Muscle layer of duodenum (tissue), 2 donors: ENCODE data around the gene MT1M.
"Not testable (repeated sequence)": the region's sequence is repeated elsewhere in the genome, so short reads cannot be mapped to it uniquely, and the experiment has no call there.

Experiments used
- H3K27ac ChIP-seq: one replicate; pipeline ENCODE4 v1.7.0; 2013; ENCODE audit warnings: mild to moderate bottlenecking, low read length
- H3K27me3 ChIP-seq: one replicate; pipeline ENCODE4 v1.7.0; 2013; ENCODE audit warnings: low read depth, mild to moderate bottlenecking, control low read depth, low read length
- H3K36me3 ChIP-seq, 2 donors: one replicate each; pipeline ENCODE4 v1.7.0; 2013; ENCODE audit warnings: low read length in 2 of 2, control low read depth in 1 of 2, mild to moderate bottlenecking in 1 of 2; ENCODE audit not compliant: insufficient read depth in 2 of 2, control insufficient read depth in 1 of 2
- H3K4me1 ChIP-seq, 2 donors: one replicate each; pipeline ENCODE4 v1.7.0; 2013; ENCODE audit warnings: low read length in 2 of 2, mild to moderate bottlenecking in 2 of 2, control low read depth in 1 of 2, moderate library complexity in 1 of 2; ENCODE audit not compliant: insufficient read depth in 2 of 2, control insufficient read depth in 1 of 2
- H3K4me3 ChIP-seq, 2 donors: one replicate each; pipeline ENCODE4 v1.7.0; 2013; ENCODE audit warnings: low read length in 2 of 2, low read depth in 1 of 2, mild to moderate bottlenecking in 1 of 2
- H3K9me3 ChIP-seq, 2 donors: one replicate each; pipeline ENCODE4 v1.7.0; 2013; ENCODE audit warnings: low read length in 2 of 2, control low read depth in 1 of 2, mild to moderate bottlenecking in 1 of 2; ENCODE audit not compliant: control insufficient read depth in 1 of 2
- donor health status: healthy.

MT1M gene

GRCh38 chr16:56632156-56632847, at the start of gene MT1M:
Gene MT1M, plus strand, starts transcription at chr16:56632659. Its CDS starts 73 bp downstream, at chr16:56632732.
- H3K27me3 ChIP-seq, result peaks cover 17% of the 10 kb centered on the region
- no peaks in the 10 kb centered on the region for H3K9me3 ChIP-seq
- peaks cover 0 to 11% of the 10 kb centered on the region in 2 donors for H3K4me1 ChIP-seq
- no peaks in the 10 kb centered on the region for H3K36me3 ChIP-seq
- H3K4me3 ChIP-seq, result peak within 1 kb of the TSS; percentile 65 to 74
- peak within 1 kb of the TSS; percentile 74 for H3K27ac ChIP-seq

GRCh38 chr16:56582911-56583310, 49.5 kb upstream of the MT1M start:
- not testable (repeated sequence) for H3K9me3 ChIP-seq, H3K27me3 ChIP-seq, H3K4me3 ChIP-seq, H3K27ac ChIP-seq, H3K36me3 ChIP-seq, H3K4me1 ChIP-seq

GRCh38 chr16:56583351-56584168, 48.9 kb upstream of the MT1M start:
- Histone ChIP-seq H3K27me3 (no peaks in the 10 kb centered on the region), H3K36me3 (no peaks in the 10 kb centered on the region), H3K4me1 (no peaks in the 10 kb centered on the region), H3K9me3 (no peaks in the 10 kb centered on the region), H3K27ac (no peak overlapping the region), H3K4me3 (no peak overlapping the region)

- Histone ChIP-seq H3K27ac (no peak overlapping the region), H3K4me3 (no peak overlapping the region), H3K36me3 (no peaks in the 10 kb centered on the region), H3K4me1 (peaks cover 0 to 6% of the 10 kb centered on the region in 2 donors), H3K9me3 (no peaks in the 10 kb centered on the region), H3K27me3 (peaks cover 7% of the 10 kb centered on the region)
Observed at GRCh38 chr16:56584276-56584675, 48.2 kb upstream of the MT1M start.

GRCh38 chr16:56588781-56589140, 43.7 kb upstream of the MT1M start:
- Histone ChIP-seq H3K36me3 (no peaks in the 10 kb centered on the region), H3K9me3 (no peaks in the 10 kb centered on the region), H3K4me3 (peak overlapping the region in 1 of 2 donors; percentile 71), H3K27ac (no peak overlapping the region), H3K4me1 (peaks cover 0 to 12% of the 10 kb centered on the region in 2 donors), H3K27me3 (peaks cover 22% of the 10 kb centered on the region)

GRCh38 chr16:56589141-56590039, 43.1 kb upstream of the MT1M start, which contains the start of gene MT3:
Gene MT3, plus strand, starts transcription at chr16:56589528. Its CDS starts 63 bp downstream, at chr16:56589591.
- Histone ChIP-seq H3K4me1 (peaks cover 0 to 12% of the 10 kb centered on the region in 2 donors), H3K4me3 (peak within 1 kb of the TSS in 1 of 2 donors; percentile 71)

GRCh38 chr16:56591377-56592060, 40.9 kb upstream of the MT1M start:
- Histone ChIP-seq H3K27ac (no peak overlapping the region), H3K4me1 (peaks cover 0 to 12% of the 10 kb centered on the region in 2 donors), H3K36me3 (no peaks in the 10 kb centered on the region), H3K27me3 (peaks cover 22% of the 10 kb centered on the region), H3K9me3 (no peaks in the 10 kb centered on the region), H3K4me3 (no peak overlapping the region)

More at GRCh38 chr16:56589141-56590039, 43.1 kb upstream of the MT1M start, which contains the start of gene MT3:
- Histone ChIP-seq H3K36me3 (no peaks in the 10 kb centered on the region), H3K27me3 (peaks cover 22% of the 10 kb centered on the region), H3K9me3 (no peaks in the 10 kb centered on the region), H3K27ac (no peak within 1 kb of the TSS)

GRCh38 chr16:56593573-56594291, 38.7 kb upstream of the MT1M start:
- Histone ChIP-seq H3K9me3 (no peaks in the 10 kb centered on the region), H3K36me3 (no peaks in the 10 kb centered on the region), H3K4me1 (peaks cover 0 to 12% of the 10 kb centered on the region in 2 donors), H3K4me3 (no peak overlapping the region), H3K27ac (no peak overlapping the region), H3K27me3 (peaks cover 21% of the 10 kb centered on the region)

GRCh38 chr16:56594292-56594619, 38.2 kb upstream of the MT1M start:
- Histone ChIP-seq H3K4me3 (no peak overlapping the region), H3K9me3 (no peaks in the 10 kb centered on the region), H3K36me3 (no peaks in the 10 kb centered on the region), H3K27me3 (peaks cover 15% of the 10 kb centered on the region), H3K4me1 (peaks cover 0 to 6% of the 10 kb centered on the region in 2 donors), H3K27ac (no peak overlapping the region)

- Histone ChIP-seq H3K27ac (no peak overlapping the region), H3K36me3 (no peaks in the 10 kb centered on the region), H3K4me3 (no peak overlapping the region), H3K4me1 (no peaks in the 10 kb centered on the region), H3K9me3 (no peaks in the 10 kb centered on the region), H3K27me3 (no peaks in the 10 kb centered on the region)
Observed at GRCh38 chr16:56600398-56600999, 32.0 kb upstream of the MT1M start.
